AG04449 (cell line): ENCODE measurements around the gene TMEM43.

Experiments
- CTCF ChIA-PET: fragments of 350-600 bp; formaldehyde crosslinking; extraction: SDS; loops from one replicate; lab custom pipeline; 2021; ENCODE audit warnings: antibody characterized with exemption; lab: Yijun Ruan, JAX
- POLR2A ChIA-PET: fragments of 400-600, 350-600 bp; formaldehyde crosslinking; extraction: SDS; loops from one replicate; lab custom pipeline; 2020; ENCODE audit warnings: antibody characterized with exemption, inconsistent platforms; lab: Yijun Ruan, JAX
- DNase-seq: peaks from one replicate; pipeline ENCODE4 v3.0.0-alpha.2; 2010; ENCODE audit warnings: low read depth, low spot score
- H3K4me3 ChIP-seq: 2 replicates; pipeline ENCODE4 v1.5.1; 2011; ENCODE audit warnings: low read depth, mild to moderate bottlenecking, control low read depth, low read length
- CTCF ChIP-seq: IDR thresholded peaks from one replicate; pipeline ENCODE4 v1.5.1; 2011; ENCODE audit warnings: mild to moderate bottlenecking, moderate library complexity, low read length, control low read depth, inconsistent platforms; ENCODE audit not compliant: insufficient read depth; ENCODE audit errors: missing control alignments

TMEM43 gene

GRCh38 chr3:14138109-14138877, 13.4 kb downstream of the TMEM43 start:
- H3K4me3 ChIP-seq = no peak overlapping the region
- TF ChIP-seq CTCF = no peak
- ChIA-PET CTCF (interaction anchor here (0.9 to 1.4 kb wide), 2 partner anchors 32 to 65 kb away, joined by 3 to 4 read pairs; no protein-coding TSS in a partner anchor), POLR2A (interaction anchor here (1.4 to 2.6 kb wide), 2 partner anchors 12 to 14 kb away, joined by 7 to 10 read pairs; partner anchors contain the start of genes CHCHD4 and TMEM43)
- DNase-seq = no peak

GRCh38 chr3:14138878-14139655, 14.2 kb downstream of the TMEM43 start:
- POLR2A ChIA-PET = interaction anchor here (2.6 kb wide), 1 partner anchor 13 kb away, joined by 10 read pairs; no protein-coding TSS in a partner anchor

GRCh38 chr3:14139771-14140170, 14.9 kb downstream of the TMEM43 start:
- TF ChIP-seq CTCF = no peak
- DNase-seq = no peak
- H3K4me3 ChIP-seq = no peak overlapping the region
- ChIA-PET CTCF (interaction anchor here (1.1 kb wide), 1 partner anchor 15 kb away, joined by 4 read pairs; the partner anchor contains the start of genes CHCHD4 and TMEM43), POLR2A (interaction anchor here (0.7 to 2.6 kb wide), 2 partner anchors 14 to 15 kb away, joined by 3 to 10 read pairs; partner anchors contain the start of genes CHCHD4 and TMEM43)

More at GRCh38 chr3:14138878-14139655, 14.2 kb downstream of the TMEM43 start:
- no peak overlapping the region for H3K4me3 ChIP-seq
- TF ChIP-seq CTCF = no peak
- DNase-seq = no peak
- CTCF ChIA-PET = interaction anchor here (0.9 to 1.4 kb wide), 3 partner anchors 14 to 64 kb away, joined by 3 to 4 read pairs (median 4); partner anchors contain the start of genes CHCHD4 and TMEM43

- no peak overlapping the region for H3K4me3 ChIP-seq
- ChIA-PET CTCF (no interaction called here), POLR2A (interaction anchor here (1.2 kb wide), 1 partner anchor 15 kb away, joined by 11 read pairs; the partner anchor contains the start of genes CHCHD4 and TMEM43)
- no peak for TF ChIP-seq CTCF
- no peak for DNase-seq
Measured at GRCh38 chr3:14140668-14141067, 15.8 kb downstream of the TMEM43 start.

- CTCF ChIA-PET = interaction anchor here (0.7 to 1.4 kb wide), 2 partner anchors 327 to 484 kb away, joined by 3 to 4 read pairs; no protein-coding TSS in a partner anchor
- no peak overlapping the region for H3K4me3 ChIP-seq
- POLR2A ChIA-PET = interaction anchor here (1.2 kb wide), 1 partner anchor 16 kb away, joined by 11 read pairs; the partner anchor contains the start of genes CHCHD4 and TMEM43
- no peak for TF ChIP-seq CTCF
- DNase-seq = no peak
Measured at GRCh38 chr3:14141144-14141543, 16.3 kb downstream of the TMEM43 start.
